Effector memory CD4-positive, alpha-beta T cell (primary cell): Measurements from ENCODE around the gene POTEB3.
"Not testable (repeated sequence)": the region's sequence is repeated elsewhere in the genome, so short reads cannot be mapped to it uniquely, and the experiment has no call there.

ENCODE experiments used
- DNase-seq, 3 donors: peaks; one replicate each; pipeline ENCODE4 v3.0.0-alpha.2; 2020
- H3K27ac ChIP-seq: 2 replicates; pipeline ENCODE4 v1.7.0; 2013; ENCODE audit warnings: mild to moderate bottlenecking, low read length, moderate library complexity; ENCODE audit not compliant: insufficient read depth, poor library complexity, severe bottlenecking
- H3K27me3 ChIP-seq: replicated peaks from 2 replicates; pipeline ENCODE4 v1.7.0; 2013; ENCODE audit warnings: mild to moderate bottlenecking, low read length; ENCODE audit not compliant: insufficient read depth, control insufficient read depth, poor library complexity, severe bottlenecking
- H3K36me3 ChIP-seq: 2 replicates; pipeline ENCODE4 v1.7.0; 2013; ENCODE audit warnings: mild to moderate bottlenecking, low read length, moderate library complexity; ENCODE audit not compliant: control insufficient read depth, insufficient read depth
- H3K4me1 ChIP-seq: 2 replicates; pipeline ENCODE4 v1.7.0; 2013; ENCODE audit warnings: low read length, mild to moderate bottlenecking; ENCODE audit not compliant: control insufficient read depth, insufficient read depth, poor library complexity, severe bottlenecking
- H3K4me3 ChIP-seq: 2 replicates; pipeline ENCODE4 v1.7.0; 2013; ENCODE audit warnings: low read length, low read depth, mild to moderate bottlenecking; ENCODE audit not compliant: insufficient read depth, poor library complexity, severe bottlenecking
- H3K9me3 ChIP-seq: 2 replicates; pipeline ENCODE4 v1.7.0; 2013; ENCODE audit warnings: mild to moderate bottlenecking, low read length, moderate library complexity; ENCODE audit not compliant: control insufficient read depth
- total RNA-seq, 3 donors: gene quantifications; one replicate each; lab custom pipeline; 2026; lab: John Stamatoyannopoulos, UW

POTEB3 gene
- total RNA-seq, result 0 reads per million in 3 donors

DNA sequence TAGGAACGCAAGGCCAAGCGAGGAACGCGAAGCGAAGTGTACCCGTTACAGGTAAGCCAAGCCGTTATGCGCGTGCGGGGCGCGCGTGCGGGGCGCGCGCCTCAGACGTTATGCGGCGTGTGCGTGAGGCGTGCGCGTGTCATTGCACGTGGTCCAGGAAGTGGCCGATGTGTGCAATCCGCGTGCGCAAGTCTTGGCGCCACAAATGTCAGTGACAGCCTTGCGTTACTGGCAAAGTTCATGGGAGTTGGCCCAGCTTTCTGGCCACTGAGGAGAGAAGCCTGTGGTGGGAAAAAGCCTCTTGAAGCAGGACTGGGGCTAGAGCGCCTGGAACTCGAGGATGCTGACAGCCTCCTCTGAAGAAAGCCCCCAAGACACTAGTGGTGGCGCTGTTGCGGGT lies at the start of gene POTEB3:
TSS of gene POTEB3 (minus strand) at position 101 of the 400 bp plus-strand sequence. CDS start 488 bp downstream, outside the sequence.
- not testable (repeated sequence) for H3K9me3 ChIP-seq, H3K36me3 ChIP-seq, H3K4me1 ChIP-seq, H3K4me3 ChIP-seq, H3K27me3 ChIP-seq, H3K27ac ChIP-seq, DNase-seq

GRCh38 chr15:21453683-21454082 lies 13.4 kb upstream of the POTEB3 start:
- H3K27ac ChIP-seq, H3K9me3 ChIP-seq, H3K36me3 ChIP-seq, H3K4me1 ChIP-seq, H3K4me3 ChIP-seq, DNase-seq, H3K27me3 ChIP-seq: not testable (repeated sequence)

GRCh38 chr15:21451920-21452563 lies 11.7 kb upstream of the POTEB3 start:
- not testable (repeated sequence) for H3K4me1 ChIP-seq, H3K9me3 ChIP-seq, H3K36me3 ChIP-seq, H3K27me3 ChIP-seq, H3K27ac ChIP-seq, DNase-seq, H3K4me3 ChIP-seq

DNA sequence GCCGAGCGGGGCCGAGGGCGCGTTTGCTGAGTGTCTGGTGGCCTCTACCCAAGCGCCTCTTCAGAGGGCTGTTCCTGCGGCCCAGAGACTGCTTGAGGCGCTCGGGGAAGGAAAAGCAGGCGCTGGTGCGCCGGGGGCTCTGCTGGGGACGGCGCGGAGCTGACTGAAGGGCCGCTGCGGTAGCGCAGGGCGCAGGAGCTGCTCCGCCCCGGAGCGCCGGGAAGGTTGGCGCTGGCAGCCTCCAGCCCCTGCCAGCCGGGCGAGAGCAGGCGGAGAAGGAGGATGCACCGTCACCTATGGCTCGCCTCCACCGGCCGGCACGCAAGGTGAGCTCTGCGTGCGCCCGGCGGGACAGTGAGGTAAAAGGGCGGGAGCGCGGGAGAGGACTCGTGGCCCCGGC lies 11.2 kb upstream of the POTEB3 start:
- not testable (repeated sequence) for H3K36me3 ChIP-seq, H3K9me3 ChIP-seq, H3K4me1 ChIP-seq, DNase-seq, H3K27me3 ChIP-seq, H3K4me3 ChIP-seq, H3K27ac ChIP-seq

DNA sequence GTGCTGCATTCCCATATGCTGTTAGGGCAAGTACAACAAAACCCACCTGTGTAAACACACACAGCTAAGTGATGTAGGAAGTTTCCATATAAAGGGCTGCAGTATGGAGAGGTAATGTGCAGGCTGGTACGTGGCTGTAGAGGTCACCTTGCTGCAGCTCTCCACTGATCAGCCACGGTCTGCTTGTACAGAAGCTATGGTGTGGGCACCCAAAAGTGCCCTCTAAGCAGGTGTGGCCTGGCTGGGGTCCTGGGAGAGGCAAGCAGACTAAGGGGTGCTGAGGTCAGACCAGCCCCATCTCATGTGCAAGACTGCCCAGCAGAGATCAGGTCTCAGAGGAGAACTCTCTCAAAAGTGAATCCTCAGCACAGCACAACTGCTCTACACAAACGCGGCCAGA lies 32.9 kb downstream of the POTEB3 start:
- H3K4me1 ChIP-seq, H3K27me3 ChIP-seq, H3K36me3 ChIP-seq, H3K27ac ChIP-seq, H3K4me3 ChIP-seq, DNase-seq, H3K9me3 ChIP-seq: not testable (repeated sequence)

- H3K27me3 ChIP-seq, H3K4me1 ChIP-seq, H3K36me3 ChIP-seq, H3K4me3 ChIP-seq, DNase-seq, H3K27ac ChIP-seq, H3K9me3 ChIP-seq: not testable (repeated sequence)
These were observed 38.8 kb downstream of the POTEB3 start for GRCh38 chr15:21401531-21401930.

GRCh38 chr15:21399111-21399510 lies 41.2 kb downstream of the POTEB3 start:
- H3K36me3 ChIP-seq, DNase-seq, H3K4me3 ChIP-seq, H3K4me1 ChIP-seq, H3K27ac ChIP-seq, H3K9me3 ChIP-seq, H3K27me3 ChIP-seq: not testable (repeated sequence)

GRCh38 chr15:21398511-21398910 lies 41.8 kb downstream of the POTEB3 start:
- not testable (repeated sequence) for H3K36me3 ChIP-seq, H3K4me3 ChIP-seq, H3K27me3 ChIP-seq, H3K4me1 ChIP-seq, DNase-seq, H3K9me3 ChIP-seq, H3K27ac ChIP-seq

DNA sequence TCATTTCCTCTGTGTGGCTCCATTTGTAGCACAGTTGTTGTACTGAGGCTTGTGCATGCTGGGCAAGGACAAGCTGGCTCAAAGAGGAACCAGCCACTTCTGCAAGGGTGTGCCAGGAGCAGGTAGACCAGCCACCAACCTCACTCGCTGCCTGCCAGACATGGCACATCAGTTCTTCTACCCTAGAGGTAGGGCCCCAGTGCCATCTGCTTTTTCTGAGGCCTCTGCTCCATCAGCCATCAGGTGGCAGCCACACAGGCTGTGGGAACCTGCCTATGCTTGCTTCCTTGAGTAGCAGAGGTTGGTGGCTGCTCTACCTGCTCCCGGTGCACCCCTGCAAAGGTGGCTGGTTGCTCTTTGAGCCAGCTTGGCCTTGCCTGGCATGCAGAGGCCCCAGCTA lies 42.6 kb downstream of the POTEB3 start:
- H3K27me3 ChIP-seq, H3K9me3 ChIP-seq, H3K36me3 ChIP-seq, H3K4me1 ChIP-seq, H3K27ac ChIP-seq, DNase-seq, H3K4me3 ChIP-seq: not testable (repeated sequence)

DNA sequence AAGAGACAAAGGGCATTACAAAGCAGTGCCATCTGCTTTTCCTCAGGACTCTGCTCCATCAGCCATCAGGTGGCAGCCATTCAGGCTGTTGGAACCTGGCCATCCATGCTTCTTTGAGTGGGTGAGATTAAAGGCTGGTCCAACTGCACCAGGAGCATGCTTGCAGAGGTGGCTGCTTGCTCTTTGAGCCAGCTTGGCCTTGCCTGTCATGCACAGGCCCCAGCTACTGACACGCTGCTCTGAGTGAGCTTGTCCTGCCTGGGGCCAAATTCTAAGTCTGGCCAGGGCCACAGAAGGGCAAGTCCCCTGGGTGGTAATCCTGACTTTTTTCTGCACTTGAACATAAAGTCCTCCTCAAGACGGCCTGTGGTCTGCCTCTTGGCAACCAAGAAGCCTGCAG lies 43.1 kb downstream of the POTEB3 start:
- DNase-seq, H3K4me3 ChIP-seq, H3K4me1 ChIP-seq, H3K36me3 ChIP-seq, H3K9me3 ChIP-seq, H3K27me3 ChIP-seq, H3K27ac ChIP-seq: not testable (repeated sequence)
